Measurements from ENCODE around the gene CHST7.

DNA sequence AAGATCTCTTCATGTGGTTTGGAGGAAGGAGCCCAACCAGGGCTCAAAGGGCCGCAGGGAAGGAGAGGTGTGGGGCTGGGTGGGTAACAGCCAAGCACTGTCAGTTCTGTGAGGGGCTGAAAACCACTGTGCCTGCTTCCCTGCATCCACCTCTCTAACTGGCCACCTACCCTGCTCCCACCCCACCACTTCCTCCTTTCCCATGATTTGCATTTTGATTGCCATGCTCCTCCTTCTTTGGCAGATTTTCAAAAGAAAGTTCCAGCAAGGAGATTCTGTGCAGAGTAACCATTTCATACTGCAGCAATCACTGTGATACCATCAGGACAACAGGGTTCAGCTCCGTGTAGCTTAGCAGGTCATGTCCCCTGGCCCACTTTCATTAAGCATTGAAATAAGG lies 30.1 kb upstream of the CHST7 start:
- TF ChIP-seq CTCF (IDR thresholded peaks at IDR 0.05) (no peak), POLR2A (IDR thresholded peaks at IDR 0.05) (no peak)
